ENCODE results near the gene TNS1.

TNS1 gene

DNA sequence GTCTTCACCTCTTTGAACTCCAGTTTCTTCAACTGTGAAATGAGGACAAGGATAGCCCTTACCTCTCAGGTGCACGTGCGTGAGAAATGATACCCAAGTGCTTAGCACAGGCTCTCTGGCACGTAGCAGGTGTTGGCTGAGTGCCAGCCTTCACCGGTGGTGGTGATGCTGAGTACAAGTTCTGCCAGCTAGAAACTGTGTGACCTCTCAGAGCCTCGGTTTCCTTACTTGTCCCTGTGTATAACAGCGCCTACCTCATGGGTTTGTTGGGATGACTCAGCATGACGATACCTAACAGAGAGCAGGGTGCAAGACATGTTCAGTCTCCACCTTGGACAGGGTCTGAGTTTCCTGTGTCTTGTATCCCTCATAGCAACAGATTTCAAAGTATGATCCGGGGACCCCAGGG lies 205.1 kb downstream of the TNS1 start:
- H3K27me3 ChIP-seq (replicated peaks; ENCODE audit: insufficient read depth, low read length), result no peaks in the 10 kb centered on the region
- H3K79me2 ChIP-seq (ENCODE audit: low read length), result no peaks in the 10 kb centered on the region
- no peak overlapping the region for H2AFZ ChIP-seq (ENCODE audit: low read length)
- no peak overlapping the region for H3K4me2 ChIP-seq (ENCODE audit: low read depth, low read length)
- peak; percentile 80 for DNase-seq
- H4K20me1 ChIP-seq (ENCODE audit: insufficient read depth, low read length), result no peaks in the 10 kb centered on the region
- no peaks in the 10 kb centered on the region for H3K4me1 ChIP-seq (ENCODE audit: low read length)
- H3F3A ChIP-seq (ENCODE audit: insufficient read depth, low read length), result no peaks in the 10 kb centered on the region
- H3K9me3 ChIP-seq (replicated peaks; ENCODE audit: insufficient read depth, low read length), result no peaks in the 10 kb centered on the region
- H3K9ac ChIP-seq (ENCODE audit: low read length), result no peak overlapping the region
- H3K9me2 ChIP-seq (replicated peaks; ENCODE audit: insufficient read depth, low read length), result no peaks in the 10 kb centered on the region
- no peak overlapping the region for H3K4me3 ChIP-seq (ENCODE audit: low read length)
- TF ChIP-seq CTCF (IDR thresholded peaks at IDR 0.05; ENCODE audit: low read length) (no peak), EZH2 (optimal IDR thresholded peaks at IDR 0.05; ENCODE audit: low read depth, low read length) (no peak), EZH2phosphoT487 (IDR thresholded peaks at IDR 0.05; ENCODE audit: low read length) (no peak)
- H3K36me3 ChIP-seq (replicated peaks; ENCODE audit: insufficient read depth, low read length), result no peaks in the 10 kb centered on the region
- H3K27ac ChIP-seq (ENCODE audit: low read length), result no peak overlapping the region

- no peaks in the 10 kb centered on the region for H3K36me3 ChIP-seq (replicated peaks; ENCODE audit: insufficient read depth, low read length)
- H3K4me3 ChIP-seq (ENCODE audit: low read length), result no peak overlapping the region
- no peaks in the 10 kb centered on the region for H3K27me3 ChIP-seq (replicated peaks; ENCODE audit: insufficient read depth, low read length)
- no peaks in the 10 kb centered on the region for H3K4me1 ChIP-seq (ENCODE audit: low read length)
- no peaks in the 10 kb centered on the region for H3F3A ChIP-seq (ENCODE audit: insufficient read depth, low read length)
- H3K9me3 ChIP-seq (replicated peaks; ENCODE audit: insufficient read depth, low read length), result no peaks in the 10 kb centered on the region
- no peak for TF ChIP-seq CTCF (IDR thresholded peaks at IDR 0.05; ENCODE audit: low read length)
- no peak for TF ChIP-seq EZH2 (optimal IDR thresholded peaks at IDR 0.05; ENCODE audit: low read depth, low read length)
- TF ChIP-seq EZH2phosphoT487 (IDR thresholded peaks at IDR 0.05; ENCODE audit: low read length), result no peak
- DNase-seq, result no peak
- no peak overlapping the region for H3K4me2 ChIP-seq (ENCODE audit: low read depth, low read length)
- no peak overlapping the region for H3K27ac ChIP-seq (ENCODE audit: low read length)
- H2AFZ ChIP-seq (ENCODE audit: low read length), result no peak overlapping the region
- H3K9me2 ChIP-seq (replicated peaks; ENCODE audit: insufficient read depth, low read length), result no peaks in the 10 kb centered on the region
- H3K9ac ChIP-seq (ENCODE audit: low read length), result no peak overlapping the region
- no peaks in the 10 kb centered on the region for H3K79me2 ChIP-seq (ENCODE audit: low read length)
- no peaks in the 10 kb centered on the region for H4K20me1 ChIP-seq (ENCODE audit: insufficient read depth, low read length)
These were observed 205.6 kb downstream of the TNS1 start for GRCh38 chr2:217797165-217797564.

GRCh38 chr2:217795706-217796465 lies 206.9 kb downstream of the TNS1 start:
- Histone ChIP-seq H3K79me2 (ENCODE audit: low read length) (no peaks in the 10 kb centered on the region), H3K27me3 (replicated peaks; ENCODE audit: insufficient read depth, low read length) (no peaks in the 10 kb centered on the region), H3K36me3 (replicated peaks; ENCODE audit: insufficient read depth, low read length) (no peaks in the 10 kb centered on the region), H3K27ac (ENCODE audit: low read length) (no peak overlapping the region), H3K4me1 (ENCODE audit: low read length) (no peaks in the 10 kb centered on the region), H3K9me3 (replicated peaks; ENCODE audit: insufficient read depth, low read length) (no peaks in the 10 kb centered on the region), H3K9ac (ENCODE audit: low read length) (no peak overlapping the region), H3K4me3 (ENCODE audit: low read length) (no peak overlapping the region), H3K4me2 (ENCODE audit: low read depth, low read length) (no peak overlapping the region), H2AFZ (ENCODE audit: low read length) (no peak overlapping the region), H3F3A (ENCODE audit: insufficient read depth, low read length) (no peaks in the 10 kb centered on the region), H3K9me2 (replicated peaks; ENCODE audit: insufficient read depth, low read length) (no peaks in the 10 kb centered on the region), H4K20me1 (ENCODE audit: insufficient read depth, low read length) (no peaks in the 10 kb centered on the region)
- no peak for DNase-seq
- TF ChIP-seq EZH2 (optimal IDR thresholded peaks at IDR 0.05; ENCODE audit: low read depth, low read length) (no peak), EZH2phosphoT487 (IDR thresholded peaks at IDR 0.05; ENCODE audit: low read length) (no peak), CTCF (IDR thresholded peaks at IDR 0.05; ENCODE audit: low read length) (no peak)

Data from MM.1S (cell line).